IPS-11a (cell line): ENCODE results near the gene EYS.
"Not testable (repeated sequence)": the region's sequence is repeated elsewhere in the genome, so short reads cannot be mapped to it uniquely, and the experiment has no call there.

ENCODE experiments used
- H3K4me3 ChIP-seq: one replicate; pipeline ENCODE4 v1.5.1; 2013; ENCODE audit warnings: low read depth, low read length, control low read depth

Gene EYS

DNA sequence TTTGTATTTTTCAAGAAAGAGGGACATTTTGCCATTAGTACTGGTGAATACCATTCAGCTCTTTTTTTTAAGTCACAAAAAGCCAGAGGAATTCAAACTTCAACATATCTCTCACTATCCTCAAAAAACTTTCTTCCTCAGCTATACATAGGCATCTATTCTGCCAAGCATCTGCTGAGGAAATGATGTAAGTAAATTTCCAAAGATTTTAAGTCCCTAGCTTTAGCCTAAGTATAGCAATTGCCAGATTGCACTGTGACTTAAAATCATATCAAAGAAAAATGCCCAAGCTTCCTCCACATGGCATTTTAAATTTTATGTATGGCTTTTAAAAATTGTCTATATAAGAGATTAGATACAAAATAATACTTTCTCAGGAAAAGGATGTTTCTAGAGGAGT, 237.4 kb downstream of the EYS start:
- no peak overlapping the region for H3K4me3 ChIP-seq

DNA sequence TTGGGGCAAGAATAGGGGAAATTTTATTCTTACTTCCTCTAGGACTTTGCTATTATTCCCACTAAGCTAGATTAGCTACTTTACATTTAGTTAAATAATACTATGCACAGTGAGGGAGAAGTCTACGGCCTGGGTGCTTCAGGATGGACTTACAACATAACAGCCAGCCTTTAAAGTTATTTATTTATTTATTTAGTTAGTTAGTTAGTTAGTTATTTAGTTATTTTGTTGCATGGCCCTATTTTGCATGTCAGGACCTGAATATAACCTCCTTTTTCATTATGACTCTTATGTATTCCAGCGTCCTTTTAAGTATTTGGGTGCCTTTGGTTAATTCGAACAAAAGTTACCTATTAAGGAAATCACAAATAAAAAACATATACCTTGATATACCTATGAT, 238.7 kb downstream of the EYS start:
- no peak overlapping the region for H3K4me3 ChIP-seq

DNA sequence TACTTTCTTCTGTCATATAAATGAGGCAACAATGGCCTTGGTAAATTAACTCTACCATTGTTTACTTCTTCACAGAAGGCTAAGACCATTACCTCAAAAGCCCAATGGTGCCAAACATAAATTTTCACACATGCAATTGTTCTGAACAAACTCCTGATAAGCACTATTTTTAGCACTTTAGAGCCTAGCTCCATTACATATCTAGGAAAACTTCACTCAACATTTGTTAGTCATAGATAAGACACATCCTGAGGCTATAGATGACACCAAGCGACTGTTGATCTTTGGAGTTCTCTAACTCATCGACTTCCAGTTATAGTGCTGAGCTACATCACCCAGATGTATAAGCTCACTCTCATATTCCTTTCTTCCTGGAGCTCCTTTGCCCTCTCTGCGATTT, 245.9 kb downstream of the EYS start:
- H3K4me3 ChIP-seq: no peak overlapping the region

DNA sequence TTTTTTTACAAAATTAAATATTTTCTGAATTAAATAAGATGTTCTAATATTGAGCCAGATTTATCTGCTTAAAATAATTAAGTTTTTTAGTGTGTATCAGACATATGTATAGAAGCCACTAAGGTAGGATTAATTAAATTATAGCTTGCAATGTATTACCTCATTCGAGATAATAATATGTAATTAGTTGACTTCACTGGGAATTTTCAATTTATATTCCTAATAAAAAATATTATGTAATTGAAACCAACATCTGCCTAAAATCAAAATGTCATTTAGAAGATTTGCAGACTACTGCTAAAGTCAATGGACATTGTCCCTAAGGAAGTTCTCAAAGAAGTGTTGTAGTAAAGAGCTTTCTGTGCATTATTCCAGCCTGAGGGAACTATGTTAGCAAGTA, 254.7 kb downstream of the EYS start:
- H3K4me3 ChIP-seq: no peak overlapping the region

DNA sequence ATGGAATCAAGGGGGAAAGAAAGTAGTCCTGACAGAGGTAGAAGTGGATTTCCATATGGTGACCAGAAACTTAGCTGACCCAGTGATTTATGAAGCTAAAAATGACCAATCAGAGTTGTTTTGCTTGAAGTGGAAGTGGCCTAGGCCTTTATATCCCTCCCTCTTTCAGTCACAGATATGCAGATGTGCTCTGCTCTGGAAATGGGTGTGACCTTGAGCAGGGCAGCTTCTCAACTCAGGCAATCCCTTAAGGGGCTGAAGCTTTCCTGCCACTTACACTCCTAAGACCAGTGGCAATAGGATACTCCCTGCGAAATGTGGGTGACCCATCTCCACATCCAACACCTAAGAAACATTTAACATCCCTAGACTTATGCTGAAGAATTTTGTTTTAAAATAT, 256.6 kb downstream of the EYS start:
- no peak overlapping the region for H3K4me3 ChIP-seq

DNA sequence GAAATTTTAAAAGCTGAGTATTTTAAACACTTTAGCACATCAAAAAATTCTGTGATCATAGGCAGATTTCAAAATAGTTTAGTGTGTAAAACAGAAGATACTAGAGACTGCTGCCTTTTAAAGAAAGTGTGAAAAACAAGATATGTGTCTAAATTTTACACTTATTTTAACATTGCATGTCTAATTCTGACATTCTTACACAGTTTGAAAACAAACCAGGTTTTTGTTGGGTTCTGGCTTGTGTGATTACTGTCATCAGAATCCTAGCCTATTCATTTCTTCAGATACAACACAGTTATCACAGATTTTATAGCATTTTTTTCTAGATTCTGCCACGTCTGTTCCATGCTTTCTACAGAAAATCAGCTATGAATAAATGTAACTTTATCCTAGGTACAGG, 257.1 kb downstream of the EYS start:
- H3K4me3 ChIP-seq: no peak overlapping the region

DNA sequence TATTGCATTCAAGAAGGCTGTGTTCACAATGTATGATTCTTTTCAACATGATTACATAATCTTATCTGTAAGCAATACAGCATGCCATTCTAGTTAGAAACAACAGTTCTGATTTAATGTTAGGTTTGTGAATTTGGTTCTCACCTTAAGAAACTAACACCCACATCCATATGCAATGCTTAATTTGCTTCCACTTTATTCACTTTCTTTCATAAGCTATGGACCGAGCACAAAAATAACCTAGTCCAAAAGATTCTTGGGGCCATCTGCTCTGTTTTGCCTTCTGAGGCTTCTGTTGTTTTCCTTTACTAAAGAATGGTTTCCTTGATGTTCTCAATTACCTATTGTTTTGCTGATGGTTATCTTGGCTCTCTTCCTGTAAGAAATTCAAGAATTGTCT, 258.2 kb downstream of the EYS start:
- no peak overlapping the region for H3K4me3 ChIP-seq

DNA sequence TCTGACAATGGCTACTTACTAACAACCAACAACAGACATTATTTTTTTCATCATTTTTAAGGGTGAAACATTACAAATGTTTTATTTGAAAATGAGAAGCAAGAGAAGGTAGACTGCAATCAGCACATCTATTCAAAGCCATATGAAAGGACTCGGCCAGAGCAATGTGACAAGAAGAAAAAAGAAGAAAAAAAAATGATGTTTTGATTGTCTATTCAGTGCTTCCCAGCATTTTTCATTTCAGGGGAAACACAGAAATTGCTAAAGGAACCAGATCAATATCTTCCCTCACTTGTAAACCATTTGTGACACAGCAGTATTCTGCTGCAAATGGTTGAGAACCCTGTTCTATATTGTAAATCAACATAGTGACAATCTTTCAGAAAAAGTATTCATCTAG, 270.7 kb downstream of the EYS start:
- no peak overlapping the region for H3K4me3 ChIP-seq

DNA sequence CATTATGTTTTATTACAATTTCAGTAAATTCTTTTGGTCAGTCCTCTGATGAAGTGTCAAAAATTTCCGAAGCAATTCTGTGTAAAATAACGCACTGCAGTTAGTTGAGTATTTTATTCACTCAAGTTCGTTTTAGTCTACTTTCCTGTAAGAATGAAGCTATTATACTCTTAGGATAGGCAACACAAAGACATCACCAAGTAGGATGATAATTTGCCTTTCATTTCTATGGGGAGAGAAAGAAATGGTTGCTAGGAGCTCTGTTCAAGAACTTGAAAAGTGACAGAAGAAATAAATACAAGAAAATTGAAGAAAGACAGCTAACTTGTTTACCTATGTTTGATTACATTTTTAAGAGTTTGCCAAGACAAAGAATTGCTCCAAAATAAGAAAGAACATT, 290.4 kb downstream of the EYS start:
- H3K4me3 ChIP-seq: no peak overlapping the region

DNA sequence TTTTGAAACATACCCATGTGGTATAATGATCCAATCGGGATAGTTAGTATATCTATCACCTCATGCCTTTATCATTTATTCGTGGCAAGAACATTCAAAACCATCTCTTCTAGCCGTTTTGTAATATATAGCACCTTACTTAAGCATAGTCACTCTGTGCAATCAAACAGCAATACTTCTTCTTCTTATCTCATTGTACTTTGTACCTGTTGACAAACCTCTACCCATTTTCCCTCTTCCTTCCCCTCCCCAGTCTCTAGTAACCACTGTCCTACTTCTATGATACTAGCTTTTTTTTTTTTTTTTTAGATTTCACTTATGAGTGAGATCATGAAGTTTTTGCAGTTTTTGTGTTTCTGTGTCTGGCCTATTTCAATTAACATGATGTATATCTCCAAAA, 296.7 kb downstream of the EYS start:
- no peak overlapping the region for H3K4me3 ChIP-seq

DNA sequence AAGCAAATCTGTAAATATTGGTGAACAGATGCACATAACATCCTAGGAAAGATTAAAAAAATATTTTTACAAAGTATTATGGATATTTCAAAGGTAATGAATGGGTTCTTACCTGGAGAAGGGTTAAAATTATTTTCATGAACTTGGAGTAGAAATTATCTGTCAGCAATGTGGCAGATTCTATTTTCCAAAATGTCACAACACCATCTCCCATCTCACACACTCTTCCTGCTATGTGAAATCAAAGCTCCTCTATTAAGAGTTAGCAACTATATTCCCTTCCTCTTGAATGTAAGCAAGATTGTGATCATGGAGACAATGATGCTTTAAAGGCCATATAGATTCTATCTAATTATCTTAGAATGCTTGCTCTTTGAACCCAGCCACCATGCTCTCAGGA, 304.5 kb downstream of the EYS start:
- H3K4me3 ChIP-seq: no peak overlapping the region

DNA sequence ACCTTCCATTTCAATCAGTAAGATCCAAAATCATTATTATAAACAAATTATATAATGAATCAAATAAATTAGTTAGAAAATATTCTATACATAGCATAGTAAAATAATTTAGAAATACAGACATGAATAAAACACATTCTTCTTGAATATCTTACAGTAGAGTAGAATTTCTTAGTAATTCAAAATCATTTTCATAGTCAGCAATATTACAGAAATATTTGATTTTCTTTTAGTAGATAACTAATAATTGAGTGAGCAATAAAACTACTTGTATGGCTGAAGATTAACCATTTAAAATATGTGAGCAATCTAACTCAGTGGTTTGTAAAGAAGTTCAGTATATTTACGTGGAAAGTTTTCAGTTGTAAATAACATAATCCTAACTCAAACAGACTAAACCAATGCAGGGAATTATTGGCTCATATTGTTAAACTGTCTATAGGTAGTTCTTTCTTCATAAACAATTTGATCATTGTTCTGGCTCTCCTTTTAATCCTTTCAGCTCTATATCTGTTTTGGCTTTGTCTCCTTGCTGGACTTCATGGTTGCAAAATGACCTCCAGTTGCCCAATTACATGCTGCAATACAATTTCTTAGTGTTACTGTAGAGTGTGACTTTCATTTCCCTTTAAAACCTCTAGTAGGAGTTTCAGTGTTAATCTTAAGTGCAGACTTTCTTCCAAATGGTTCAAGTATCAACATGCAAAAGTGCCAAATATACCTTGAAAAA, 307.5 kb downstream of the EYS start:
- no peak overlapping the region for H3K4me3 ChIP-seq

DNA sequence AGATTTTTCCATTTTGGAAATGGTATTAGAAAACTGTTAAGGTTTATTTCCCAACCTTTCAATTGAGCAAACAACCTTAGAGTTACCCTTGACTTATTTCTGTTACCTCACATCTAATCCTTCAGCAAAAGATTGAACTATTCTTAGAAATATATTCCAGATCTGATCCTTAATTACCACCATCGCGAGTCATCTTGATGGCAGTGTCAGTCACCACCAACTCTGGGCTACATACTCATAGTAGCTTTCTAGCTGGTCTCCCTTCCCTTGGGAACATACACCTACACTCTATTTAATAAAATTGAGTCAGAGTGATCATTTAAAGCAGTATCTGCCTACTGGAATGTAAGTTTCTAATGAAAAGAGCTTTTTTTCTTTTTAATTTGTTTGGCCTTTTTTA, 308.2 kb downstream of the EYS start:
- H3K4me3 ChIP-seq: no peak overlapping the region

DNA sequence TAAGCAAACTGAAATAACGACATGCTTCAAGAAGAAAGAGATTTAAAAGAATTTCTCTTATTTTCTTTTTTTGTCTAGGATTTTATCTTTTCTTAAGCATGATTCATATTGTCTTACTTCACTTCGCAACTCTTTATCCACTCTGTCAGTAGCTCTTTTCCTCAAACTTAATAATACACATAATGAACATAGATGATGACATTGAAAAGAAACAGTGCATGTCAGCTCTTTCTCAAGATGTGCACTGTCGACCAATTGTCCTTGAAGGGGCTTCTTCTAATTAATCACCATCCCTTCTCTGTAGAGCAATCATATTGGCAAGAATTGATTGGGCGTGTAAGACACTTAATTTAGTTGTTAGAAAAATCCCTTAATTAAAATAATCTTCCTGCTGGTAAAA, 356.5 kb downstream of the EYS start:
- no peak overlapping the region for H3K4me3 ChIP-seq

DNA sequence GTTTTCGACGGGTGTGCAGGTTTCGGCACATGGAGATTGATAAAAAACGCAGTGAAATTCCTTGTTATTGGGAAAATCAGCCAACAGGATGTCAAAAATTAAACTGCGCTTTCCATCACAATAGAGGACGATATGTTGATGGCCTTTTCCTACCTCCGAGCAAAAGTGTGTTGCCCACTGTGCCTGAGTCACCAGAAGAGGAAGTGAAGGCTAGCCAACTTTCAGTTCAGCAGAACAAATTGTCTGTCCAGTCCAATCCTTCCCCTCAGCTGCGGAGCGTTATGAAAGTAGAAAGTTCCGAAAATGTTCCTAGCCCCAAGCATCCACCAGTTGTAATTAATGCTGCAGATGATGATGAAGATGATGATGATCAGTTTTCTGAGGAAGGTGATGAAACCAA, 404.4 kb downstream of the EYS start:
- H3K4me3 ChIP-seq: not testable (repeated sequence)

DNA sequence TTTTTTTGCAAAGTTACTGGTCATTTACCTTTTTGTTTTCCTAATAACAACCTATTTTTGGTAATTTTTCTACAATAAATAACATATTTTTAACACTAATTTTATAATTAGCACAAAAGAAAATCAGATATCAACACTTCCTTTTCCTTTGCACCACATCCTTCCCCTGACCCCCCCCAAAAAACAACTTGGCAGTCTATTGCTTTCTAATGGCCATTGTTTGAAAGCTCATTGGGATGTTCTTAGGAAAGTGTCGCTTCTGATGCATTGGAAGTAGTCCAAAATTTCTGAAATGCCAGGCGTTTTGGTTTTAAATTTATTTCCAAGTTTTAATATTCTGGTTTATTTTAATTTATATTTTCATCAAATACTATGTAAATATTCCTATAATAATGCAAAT, 407.8 kb downstream of the EYS start:
- no peak overlapping the region for H3K4me3 ChIP-seq

DNA sequence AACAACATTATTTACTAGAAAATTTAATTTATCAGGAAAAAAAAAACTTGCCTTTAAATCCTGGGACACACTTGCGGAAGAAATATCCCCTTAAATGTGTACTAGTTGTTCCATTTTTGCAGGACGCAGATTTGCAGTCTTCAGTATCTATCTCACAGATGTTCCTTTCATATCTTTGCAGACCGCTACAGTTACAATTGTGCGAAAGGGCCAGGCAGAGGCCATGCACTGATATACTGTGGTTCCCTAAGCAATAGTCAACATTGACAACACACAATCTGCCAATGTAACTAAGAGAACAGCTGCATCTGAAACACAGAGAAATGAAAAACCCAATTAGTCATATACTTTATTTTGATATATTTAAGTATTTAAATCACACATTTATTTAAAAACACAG, 411.2 kb downstream of the EYS start:
- no peak overlapping the region for H3K4me3 ChIP-seq

DNA sequence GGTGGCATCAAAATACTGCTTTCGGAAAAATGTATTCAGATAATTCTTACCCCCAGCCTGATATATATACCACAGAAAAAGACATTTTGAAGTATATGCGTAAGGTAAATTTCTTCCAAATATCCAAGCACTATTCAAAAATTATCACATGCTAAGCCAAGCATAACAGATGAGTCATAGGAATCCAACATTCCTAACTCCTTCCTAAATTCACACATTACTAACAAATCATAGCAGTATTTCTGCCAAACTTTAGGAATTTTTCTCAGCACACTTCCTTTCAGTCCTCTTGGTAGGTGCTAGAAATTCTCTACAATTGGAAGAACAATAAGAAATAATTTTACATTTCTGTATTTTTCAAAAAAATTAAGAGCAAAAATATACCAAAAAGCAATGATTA, 417.5 kb downstream of the EYS start:
- no peak overlapping the region for H3K4me3 ChIP-seq

DNA sequence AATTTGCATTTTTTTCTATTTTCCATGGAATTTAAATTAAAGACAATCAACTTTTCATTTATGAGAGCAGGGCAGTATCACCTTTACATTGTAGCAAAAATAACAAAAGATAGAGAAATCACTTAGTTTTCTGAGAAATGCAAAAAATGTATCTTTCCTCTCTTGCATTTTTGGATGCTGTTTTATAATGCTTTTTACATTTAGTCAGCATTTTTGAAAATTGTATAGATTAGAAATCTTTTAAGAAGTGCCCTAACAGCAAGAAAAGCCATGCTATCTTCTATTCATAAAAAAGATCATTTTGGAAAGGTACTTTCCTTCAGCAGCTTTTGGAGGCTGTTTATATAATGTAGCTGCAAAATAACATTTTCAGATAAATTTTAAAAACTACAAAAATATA, 421.8 kb downstream of the EYS start:
- no peak overlapping the region for H3K4me3 ChIP-seq

DNA sequence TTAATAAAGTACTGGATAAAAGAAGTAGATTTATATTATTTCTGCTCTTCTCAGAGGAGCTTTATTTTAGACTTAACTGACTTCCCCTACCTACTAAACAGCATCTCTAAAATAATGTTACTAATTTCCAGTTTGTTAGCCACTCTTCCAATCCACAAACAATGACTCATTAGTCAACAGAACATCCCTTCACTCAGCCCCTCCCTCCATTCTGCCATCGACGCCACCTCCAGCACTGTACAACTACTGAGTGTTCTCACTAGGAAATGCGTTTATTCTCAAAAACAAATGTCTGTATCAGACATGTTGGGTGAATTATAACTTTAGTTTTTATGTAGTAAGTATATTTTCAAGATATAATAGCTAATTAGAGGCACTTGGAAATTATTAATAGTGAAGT, 427.0 kb downstream of the EYS start:
- no peak overlapping the region for H3K4me3 ChIP-seq

DNA sequence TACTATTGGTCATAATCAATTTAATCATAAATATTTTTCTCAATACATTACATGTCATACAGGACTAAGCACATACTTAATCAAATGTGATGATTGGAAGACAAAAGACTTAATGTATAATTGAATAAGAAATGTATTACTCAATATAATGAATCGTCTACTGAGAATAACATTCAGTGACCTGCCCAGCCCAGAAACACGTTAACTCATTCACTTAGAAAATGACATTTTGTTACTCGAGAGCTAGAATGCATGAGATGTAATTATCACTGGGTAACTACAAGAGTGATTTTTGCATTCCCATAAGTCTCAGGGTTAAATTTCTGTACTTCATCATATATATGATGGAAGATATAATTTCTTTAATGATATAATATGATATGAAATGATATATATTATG, 444.8 kb downstream of the EYS start:
- no peak overlapping the region for H3K4me3 ChIP-seq

DNA sequence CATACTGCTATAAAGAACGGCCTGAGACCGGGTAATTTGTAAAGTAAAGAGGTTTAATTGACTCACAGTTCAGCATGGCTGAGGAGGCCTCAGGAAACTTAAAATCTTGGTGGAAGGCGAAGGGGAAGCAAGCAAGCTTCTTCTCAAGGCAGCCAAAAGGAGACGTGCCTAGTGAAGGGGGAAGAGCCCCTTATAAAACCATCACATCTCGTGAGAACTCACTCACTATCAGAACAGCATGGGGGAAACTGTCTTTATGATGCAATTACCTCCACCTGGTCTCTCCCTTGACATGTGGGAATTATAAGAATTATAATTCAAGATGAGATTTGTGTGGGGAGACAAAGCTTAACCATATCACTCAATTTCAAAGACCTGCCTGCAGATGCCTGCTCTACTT, 447.0 kb downstream of the EYS start:
- no peak overlapping the region for H3K4me3 ChIP-seq

DNA sequence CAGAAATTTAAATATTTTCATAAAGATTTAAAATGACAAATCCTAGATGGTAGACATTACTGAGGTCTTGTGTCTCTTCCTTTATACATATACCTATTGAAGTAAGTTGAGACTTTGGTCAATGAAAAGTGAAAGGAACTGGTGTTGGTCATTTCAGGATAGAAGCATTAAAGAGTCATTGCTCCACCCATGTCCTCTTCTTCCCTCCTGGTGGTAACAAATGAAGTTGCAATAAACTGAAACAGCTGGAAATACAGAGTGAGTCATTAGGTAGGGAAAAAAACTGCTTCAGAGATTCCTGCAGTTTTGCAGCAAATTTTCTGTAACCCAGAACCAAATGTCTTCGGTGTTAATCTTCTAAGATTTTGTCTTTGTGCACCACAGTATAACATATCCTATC, 448.0 kb downstream of the EYS start:
- H3K4me3 ChIP-seq: no peak overlapping the region

DNA sequence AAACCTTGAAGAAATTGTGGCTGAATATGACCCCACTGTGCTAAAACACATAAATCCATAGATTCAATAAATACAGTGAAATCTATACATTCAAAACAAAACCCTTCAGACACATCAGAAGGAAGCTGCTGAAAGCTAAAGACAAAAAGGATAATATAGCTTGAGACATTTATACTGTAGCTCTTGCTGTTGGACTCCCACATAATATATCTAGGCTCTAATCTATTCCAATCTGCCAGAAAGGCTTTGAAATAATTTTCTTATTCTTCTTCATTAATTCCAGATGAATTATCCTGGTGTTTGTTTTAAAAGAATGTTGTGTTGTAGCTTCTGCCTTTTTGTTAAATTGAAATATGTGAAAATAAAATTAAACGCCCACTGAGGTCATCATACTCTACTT, 454.0 kb downstream of the EYS start:
- H3K4me3 ChIP-seq: no peak overlapping the region
